Central memory CD8-positive, alpha-beta T cell (primary cell): ENCODE results near the gene TRPM6.
"Not testable (repeated sequence)": the region's sequence is repeated elsewhere in the genome, so short reads cannot be mapped to it uniquely, and the experiment has no call there.

Experiments
- ATAC-seq: fragments of 150-1000 bp; cut with Tn5 transposase; replicated peaks from 2 replicates; pipeline ENCODE4 v1.10.0; 2022; ENCODE audit warnings: mild to moderate bottlenecking, moderate FRiP score, moderate number of reproducible peaks; ENCODE audit not compliant: poor library complexity, severe bottlenecking; ENCODE audit errors: extremely low read depth
- DNase-seq, 2 donors: peaks; one replicate each; pipeline ENCODE4 v3.0.0; 2021; ENCODE audit warnings: low spot score in 2 of 2
- H3K27ac Mint-ChIP-seq: one replicate; pipeline ENCODE4 v1.8.0; 2022; ENCODE audit warnings: low read depth, mild to moderate bottlenecking, moderate library complexity, mixed read lengths
- H3K27me3 Mint-ChIP-seq: one replicate; pipeline ENCODE4 v1.8.0; 2022; ENCODE audit warnings: mixed read lengths
- H3K36me3 Mint-ChIP-seq: one replicate; pipeline ENCODE4 v1.8.0; 2022; ENCODE audit warnings: mild to moderate bottlenecking, moderate library complexity, mixed read lengths; ENCODE audit not compliant: insufficient read depth
- H3K4me1 Mint-ChIP-seq: one replicate; pipeline ENCODE4 v1.8.0; 2022; ENCODE audit warnings: mixed read lengths
- H3K4me3 Mint-ChIP-seq: one replicate; pipeline ENCODE4 v1.8.0; 2022; ENCODE audit warnings: mild to moderate bottlenecking, moderate library complexity, mixed read lengths
- H3K9me3 Mint-ChIP-seq: one replicate; pipeline ENCODE4 v1.8.0; 2022; ENCODE audit warnings: mixed read lengths

TRPM6 gene

DNA sequence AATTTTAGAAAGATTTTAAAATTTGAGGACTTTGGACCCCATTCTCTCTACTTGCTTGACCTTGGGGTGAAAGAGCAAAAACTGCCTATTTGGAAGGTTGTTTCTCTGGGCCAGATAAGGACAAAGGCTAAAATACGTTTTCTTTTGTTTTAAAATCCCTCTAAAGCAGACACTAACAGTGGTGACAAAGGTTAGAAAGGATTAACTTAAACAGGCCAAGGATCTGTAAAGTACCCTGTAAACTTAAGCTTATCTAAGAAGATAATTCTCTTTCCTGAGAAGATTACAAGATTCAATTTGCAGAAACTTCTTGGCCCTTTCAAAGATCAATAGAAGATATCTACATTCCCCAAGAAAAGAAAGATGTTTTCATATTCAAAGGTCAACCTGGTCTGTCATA lies 12.1 kb downstream of the TRPM6 start:
- Mint-ChIP-seq H3K4me1 (no peaks in the 10 kb centered on the region), H3K4me3 (no peak overlapping the region), H3K27me3 (peaks cover 13% of the 10 kb centered on the region), H3K27ac (no peak overlapping the region), H3K36me3 (no peaks in the 10 kb centered on the region), H3K9me3 (peaks cover 18% of the 10 kb centered on the region)
- DNase-seq (no peak), ATAC-seq (no peak)

DNA sequence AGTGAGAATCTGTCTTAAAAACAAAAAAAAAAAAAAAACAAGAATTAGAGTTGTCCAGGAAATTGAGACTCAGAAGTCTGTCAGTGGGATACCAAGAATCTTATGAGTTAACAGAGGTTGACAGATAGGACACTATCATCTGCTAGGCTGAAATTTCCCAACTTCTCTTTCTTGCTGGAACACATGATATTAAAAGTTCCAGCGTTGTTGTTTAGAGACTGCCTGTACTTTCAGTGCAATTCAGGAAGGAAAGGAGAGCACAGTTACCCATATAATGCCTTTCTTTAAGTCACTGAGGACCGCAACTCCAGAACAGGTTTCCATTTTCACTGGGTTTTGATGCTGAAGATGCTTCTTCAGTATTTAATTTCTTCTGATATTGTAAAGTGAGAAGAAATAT lies 13.5 kb downstream of the TRPM6 start:
- H3K27me3 Mint-ChIP-seq, result no peaks in the 10 kb centered on the region
- no peak for DNase-seq
- H3K4me3 Mint-ChIP-seq, result no peak overlapping the region
- H3K4me1 Mint-ChIP-seq, result no peaks in the 10 kb centered on the region
- no peaks in the 10 kb centered on the region for H3K36me3 Mint-ChIP-seq
- ATAC-seq, result no peak
- H3K27ac Mint-ChIP-seq, result no peak overlapping the region
- H3K9me3 Mint-ChIP-seq, result peaks cover 8% of the 10 kb centered on the region

DNA sequence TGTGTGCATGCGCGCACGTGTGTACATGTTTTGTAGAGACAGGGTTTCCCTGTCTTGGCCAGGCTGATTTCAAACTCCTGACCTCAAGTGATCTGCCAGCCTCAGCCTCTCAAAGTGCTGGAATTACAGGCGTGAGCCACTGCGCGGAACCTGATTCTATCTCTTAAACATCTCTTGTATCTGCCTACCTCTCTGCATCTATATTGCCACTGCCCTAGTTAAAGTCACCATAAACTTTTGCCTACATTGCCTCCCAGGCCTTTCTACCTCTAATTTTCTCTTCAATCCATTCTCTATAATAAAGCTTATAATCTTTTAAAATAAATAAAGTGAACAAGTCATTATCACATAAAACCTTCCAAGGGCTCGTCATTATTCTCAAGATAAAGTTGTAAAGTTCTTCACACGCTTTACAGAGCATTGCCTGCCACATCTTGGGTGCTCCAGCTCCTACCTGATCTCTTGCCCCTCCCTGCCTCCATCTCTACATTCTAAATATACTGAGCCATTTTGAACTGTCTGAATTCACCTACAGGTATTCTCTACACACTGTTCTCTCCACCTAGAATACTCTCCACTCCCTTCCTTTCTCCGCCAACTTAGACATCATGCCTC lies 15.0 kb downstream of the TRPM6 start:
- Mint-ChIP-seq H3K4me1 (no peaks in the 10 kb centered on the region), H3K27me3 (no peaks in the 10 kb centered on the region), H3K36me3 (no peaks in the 10 kb centered on the region), H3K27ac (no peak overlapping the region), H3K9me3 (no peaks in the 10 kb centered on the region), H3K4me3 (no peak overlapping the region)
- DNase-seq, result no peak
- ATAC-seq, result no peak

DNA sequence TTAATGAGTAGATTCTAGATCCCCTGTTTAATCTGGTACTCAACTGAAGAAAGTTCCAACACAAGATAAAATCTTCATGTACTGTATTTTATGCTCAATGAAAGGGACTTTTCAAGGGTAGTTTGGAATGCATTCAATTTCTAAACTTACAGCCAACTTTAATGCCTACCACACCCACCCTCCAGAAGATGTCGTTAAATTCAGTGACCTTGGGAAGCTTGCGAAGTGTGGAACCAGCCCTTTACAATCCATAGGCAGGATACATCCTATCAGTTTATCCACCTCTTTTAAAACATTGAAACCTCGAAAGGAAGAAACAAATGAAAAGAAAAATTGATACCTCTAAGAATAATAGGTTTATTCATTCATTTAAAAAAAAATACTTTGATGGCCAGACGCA lies 20.2 kb downstream of the TRPM6 start:
- Mint-ChIP-seq H3K27me3 (no peaks in the 10 kb centered on the region), H3K27ac (no peak overlapping the region), H3K4me1 (no peaks in the 10 kb centered on the region), H3K4me3 (no peak overlapping the region), H3K36me3 (no peaks in the 10 kb centered on the region), H3K9me3 (no peaks in the 10 kb centered on the region)
- DNase-seq (no peak), ATAC-seq (no peak)

DNA sequence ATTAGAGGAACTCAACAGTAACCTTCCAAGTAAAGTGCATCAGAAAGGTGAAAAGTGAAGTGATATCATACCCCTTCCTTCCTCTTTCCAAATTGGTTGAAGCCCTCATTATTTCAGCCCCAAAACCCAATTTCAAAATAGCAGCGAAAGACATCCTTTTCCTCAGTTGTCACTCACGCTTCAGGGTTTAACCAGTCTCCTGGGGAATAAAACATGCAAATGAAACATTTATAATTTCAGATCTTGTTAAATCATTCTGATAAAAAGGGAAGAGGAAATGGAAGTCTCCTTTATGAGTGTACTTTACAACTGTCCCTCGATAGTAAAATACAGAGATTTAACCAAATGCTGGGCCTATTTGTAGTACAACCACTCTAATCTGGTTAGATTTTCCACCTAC lies 22.5 kb downstream of the TRPM6 start:
- H3K4me3 Mint-ChIP-seq, result no peak overlapping the region

DNA sequence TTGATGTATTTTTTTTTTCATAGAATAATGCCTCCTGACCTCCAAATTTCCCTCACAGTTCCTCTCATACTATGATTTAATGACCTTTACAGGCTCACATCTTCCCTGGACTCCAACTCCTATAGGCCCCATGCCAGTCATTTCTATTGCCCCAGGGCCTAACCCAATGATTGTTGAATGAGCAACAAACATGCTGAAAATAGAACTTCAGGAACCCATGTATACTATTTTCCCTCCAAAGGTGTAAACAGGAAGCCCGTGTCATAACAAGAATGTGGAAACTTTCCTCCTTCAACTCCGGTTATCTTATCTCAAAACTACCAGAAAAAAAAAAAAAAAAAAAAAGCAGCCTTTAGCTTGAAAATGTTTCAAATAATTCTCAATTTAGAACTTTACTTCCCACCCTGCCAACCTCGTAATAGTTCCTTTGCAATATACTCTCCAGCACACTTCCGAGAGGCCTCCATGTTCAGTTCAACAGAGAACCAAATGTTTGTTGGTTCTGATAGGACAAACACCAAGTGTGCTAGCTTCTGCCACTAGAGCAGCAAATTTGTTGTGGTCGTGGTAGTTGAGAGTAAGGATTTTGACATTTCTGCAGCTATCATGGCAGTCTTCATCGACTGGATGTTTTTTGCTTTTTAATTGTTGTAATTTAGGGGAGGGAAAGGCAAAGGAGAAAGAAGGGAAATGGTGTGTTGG lies 25.8 kb downstream of the TRPM6 start:
- H3K27ac Mint-ChIP-seq, result no peak overlapping the region
- ATAC-seq, result no peak
- DNase-seq, result no peak
- H3K9me3 Mint-ChIP-seq, result no peaks in the 10 kb centered on the region
- H3K4me3 Mint-ChIP-seq, result no peak overlapping the region
- no peaks in the 10 kb centered on the region for H3K27me3 Mint-ChIP-seq
- no peaks in the 10 kb centered on the region for H3K4me1 Mint-ChIP-seq
- H3K36me3 Mint-ChIP-seq, result no peaks in the 10 kb centered on the region

More for the DNA sequence above, 22.5 kb downstream of the TRPM6 start:
- ATAC-seq (no peak), DNase-seq (no peak)
- H3K27me3 Mint-ChIP-seq, result no peaks in the 10 kb centered on the region
- no peaks in the 10 kb centered on the region for H3K4me1 Mint-ChIP-seq
- no peaks in the 10 kb centered on the region for H3K9me3 Mint-ChIP-seq
- no peak overlapping the region for H3K27ac Mint-ChIP-seq
- no peaks in the 10 kb centered on the region for H3K36me3 Mint-ChIP-seq

DNA sequence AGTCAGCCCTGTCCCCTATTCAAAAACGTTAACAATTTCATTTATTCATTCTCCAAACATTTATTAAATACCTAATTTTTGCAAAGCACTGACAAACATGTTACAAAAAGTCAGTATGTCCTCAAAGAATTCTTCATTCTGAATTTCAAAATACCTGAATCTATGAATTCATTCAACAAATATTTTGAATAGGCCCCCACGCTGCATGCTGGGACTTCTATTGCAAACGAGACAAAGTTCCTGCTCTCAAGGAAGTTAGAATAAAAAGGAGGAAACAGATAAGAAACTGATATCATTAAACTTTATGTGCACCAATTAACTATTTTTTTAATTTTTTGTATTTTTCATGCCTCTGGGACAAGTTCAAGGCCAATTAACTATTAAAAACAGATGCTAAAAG lies 26.6 kb downstream of the TRPM6 start:
- ATAC-seq, result no peak
- no peaks in the 10 kb centered on the region for H3K27me3 Mint-ChIP-seq
- H3K9me3 Mint-ChIP-seq, result no peaks in the 10 kb centered on the region
- DNase-seq, result no peak
- H3K27ac Mint-ChIP-seq, result no peak overlapping the region
- no peaks in the 10 kb centered on the region for H3K36me3 Mint-ChIP-seq
- no peaks in the 10 kb centered on the region for H3K4me1 Mint-ChIP-seq
- no peak overlapping the region for H3K4me3 Mint-ChIP-seq

DNA sequence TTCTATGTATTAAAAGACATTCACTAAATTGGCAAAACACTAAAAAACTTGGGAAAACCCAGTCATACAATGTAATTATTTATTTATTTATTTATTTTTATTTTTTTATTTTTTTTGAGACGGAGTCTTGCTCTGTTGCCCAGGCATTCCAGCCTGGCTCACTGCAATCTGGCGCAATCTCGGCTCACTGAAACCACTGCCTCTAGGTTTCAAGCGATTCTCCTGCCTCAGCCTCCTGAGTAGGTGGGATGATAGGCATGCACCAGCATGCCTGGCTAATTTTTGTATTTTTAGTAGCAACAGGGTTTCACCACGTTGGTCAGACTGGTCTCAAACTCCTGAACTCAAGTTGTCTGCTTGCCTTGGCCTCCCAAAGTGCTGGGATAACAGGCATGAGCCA lies 27.5 kb downstream of the TRPM6 start:
- ATAC-seq, H3K9me3 Mint-ChIP-seq: not testable (repeated sequence)

DNA sequence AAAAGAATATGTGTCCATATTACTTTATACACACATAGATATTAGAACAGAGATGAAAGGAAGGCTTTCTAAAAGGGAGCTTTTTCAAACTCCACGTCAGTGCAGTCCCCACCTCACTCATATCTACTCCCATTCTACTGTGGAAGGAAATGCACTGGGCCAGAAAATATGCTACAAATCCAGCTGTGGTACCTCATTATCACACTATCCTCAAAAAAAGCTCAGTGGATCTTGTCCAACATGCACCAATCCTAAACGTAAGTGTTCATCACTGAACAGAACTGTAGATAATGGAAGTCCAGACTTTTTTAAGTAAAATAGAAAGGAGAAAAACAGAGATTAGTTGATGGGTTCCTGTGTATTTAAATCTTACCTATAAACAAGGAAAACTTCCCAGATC lies 27.9 kb downstream of the TRPM6 start:
- Mint-ChIP-seq H3K4me1 (no peaks in the 10 kb centered on the region), H3K36me3 (no peaks in the 10 kb centered on the region), H3K4me3 (no peak overlapping the region), H3K27me3 (no peaks in the 10 kb centered on the region), H3K9me3 (no peaks in the 10 kb centered on the region), H3K27ac (no peak overlapping the region)
- DNase-seq, result no peak
- no peak for ATAC-seq

More for the DNA sequence above, 27.5 kb downstream of the TRPM6 start:
- not testable (repeated sequence) for H3K27ac Mint-ChIP-seq, H3K36me3 Mint-ChIP-seq, H3K4me3 Mint-ChIP-seq, H3K27me3 Mint-ChIP-seq, H3K4me1 Mint-ChIP-seq, DNase-seq

DNA sequence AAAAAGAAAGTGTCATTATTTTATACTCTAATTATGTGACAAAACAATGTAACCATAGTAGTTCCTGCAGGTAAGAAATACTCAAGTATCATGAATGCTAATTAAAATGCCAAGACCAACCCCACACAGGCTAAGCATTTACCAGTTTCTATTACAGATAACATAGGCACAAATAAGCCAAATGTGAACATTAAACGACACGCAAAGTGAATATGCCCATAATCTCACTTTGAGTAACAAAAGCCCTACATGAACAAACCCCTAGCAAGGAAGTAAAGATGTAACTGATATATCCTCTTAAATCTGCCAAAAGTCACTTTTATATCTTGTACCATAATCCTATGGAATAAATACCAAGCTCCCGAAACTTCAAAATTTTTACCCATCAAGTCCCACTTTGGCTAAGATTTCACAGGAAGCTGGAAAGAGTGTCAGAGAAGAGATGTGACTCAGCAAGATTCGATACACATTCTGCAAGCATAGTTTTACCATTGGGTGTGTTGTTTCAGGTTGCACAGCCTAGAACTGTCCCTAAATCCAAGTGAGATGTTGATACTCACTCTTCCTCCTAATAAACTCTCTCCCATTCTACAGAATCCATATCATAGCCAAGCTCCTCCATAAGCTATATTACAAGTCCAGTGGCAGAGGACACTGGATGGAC lies 28.8 kb downstream of the TRPM6 start:
- ATAC-seq (no peak), DNase-seq (no peak)
- Mint-ChIP-seq H3K27me3 (no peaks in the 10 kb centered on the region), H3K27ac (no peak overlapping the region), H3K36me3 (no peaks in the 10 kb centered on the region), H3K4me3 (no peak overlapping the region), H3K9me3 (no peaks in the 10 kb centered on the region), H3K4me1 (no peaks in the 10 kb centered on the region)

DNA sequence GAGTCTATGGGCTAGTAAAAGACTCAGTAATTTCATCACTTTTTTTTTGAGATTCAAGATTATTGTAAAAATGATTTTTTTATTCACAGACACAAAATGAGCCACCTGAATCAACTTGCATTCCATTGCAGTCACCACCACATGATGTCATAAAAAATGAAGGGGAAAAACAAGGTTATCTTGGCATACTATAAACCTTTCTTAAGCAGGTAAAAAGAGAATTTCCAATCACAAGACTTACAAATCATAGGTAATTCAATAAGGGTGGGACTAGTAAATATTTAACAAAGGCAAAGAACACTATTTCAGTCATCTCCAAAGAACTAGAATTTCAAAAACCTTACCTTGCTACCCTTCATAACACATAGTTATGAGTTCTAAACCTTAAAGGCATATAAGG lies 30.7 kb downstream of the TRPM6 start:
- H3K27ac Mint-ChIP-seq, result no peak overlapping the region
- no peak for DNase-seq
- no peak for ATAC-seq
- H3K27me3 Mint-ChIP-seq, result no peaks in the 10 kb centered on the region
- no peaks in the 10 kb centered on the region for H3K9me3 Mint-ChIP-seq
- H3K4me1 Mint-ChIP-seq, result no peaks in the 10 kb centered on the region
- no peak overlapping the region for H3K4me3 Mint-ChIP-seq
- H3K36me3 Mint-ChIP-seq, result no peaks in the 10 kb centered on the region

DNA sequence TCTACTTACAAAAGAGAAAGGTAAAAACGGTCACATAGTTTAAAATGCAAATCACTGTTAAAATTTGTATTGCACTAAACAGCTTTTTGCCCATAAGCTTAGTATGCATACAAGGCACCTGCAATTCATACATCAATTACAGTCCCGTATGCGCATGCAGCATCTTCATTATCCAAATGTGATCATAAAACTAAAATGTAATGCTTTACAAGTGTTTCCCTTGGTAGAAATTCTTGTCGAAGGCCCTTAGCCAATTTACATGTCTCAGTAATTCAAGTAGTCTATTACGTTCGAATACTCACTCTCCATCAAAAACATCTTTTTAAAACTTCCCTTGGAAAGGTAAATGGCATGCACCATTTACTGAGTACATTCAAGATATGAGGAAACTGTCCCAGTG lies 32.6 kb downstream of the TRPM6 start:
- no peaks in the 10 kb centered on the region for H3K36me3 Mint-ChIP-seq
- ATAC-seq (no peak), DNase-seq (no peak)
- H3K9me3 Mint-ChIP-seq, result no peaks in the 10 kb centered on the region
- no peaks in the 10 kb centered on the region for H3K27me3 Mint-ChIP-seq
- H3K4me1 Mint-ChIP-seq, result no peaks in the 10 kb centered on the region
- no peak overlapping the region for H3K4me3 Mint-ChIP-seq
- no peak overlapping the region for H3K27ac Mint-ChIP-seq

DNA sequence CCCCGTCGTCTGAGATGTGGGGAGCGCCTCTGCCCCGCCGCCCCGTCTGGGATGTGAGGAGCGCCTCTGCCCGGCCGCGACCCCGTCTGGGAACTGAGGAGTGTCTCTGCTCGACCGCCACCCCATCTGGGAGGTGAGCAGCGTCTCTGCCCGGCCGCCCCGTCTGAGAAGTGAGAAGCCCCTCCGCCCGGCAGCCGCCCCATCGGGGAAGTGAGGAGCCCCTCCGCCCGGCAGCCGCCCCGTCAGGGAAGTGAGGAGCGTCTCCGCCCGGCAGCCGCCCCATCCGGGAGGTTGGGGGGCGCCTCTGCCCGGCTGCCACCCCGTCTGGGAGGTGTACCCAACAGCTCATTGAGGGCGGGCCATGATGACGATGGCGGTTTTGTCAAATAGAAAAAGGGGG lies 34.7 kb downstream of the TRPM6 start:
- H3K27me3 Mint-ChIP-seq, H3K4me1 Mint-ChIP-seq, ATAC-seq, H3K27ac Mint-ChIP-seq, DNase-seq, H3K4me3 Mint-ChIP-seq, H3K36me3 Mint-ChIP-seq, H3K9me3 Mint-ChIP-seq: not testable (repeated sequence)
